RPMI7951 (cell line): ENCODE data around the gene OR6Q1. TPM values are rescaled to one million over a fixed set of nuclear protein-coding genes. Genes with fewer than 3 reads are reported as not detected.
A peak's percentile ranks its signal among the peaks of the same experiment; 100 is the strongest.

Source experiments
- DNase-seq: peaks from one replicate; pipeline ENCODE4 v3.0.0-alpha.2; 2012; ENCODE audit warnings: low read depth
- total RNA-seq: library from RNA; depleted of rRNA; stranded (reverse); fragments of >200 nt; shearing (Covaris generic); gene quantifications from 2 replicates; pipeline ENCODE4 v1.2.3, GENCODE V29; 2014; rRNA removed

OR6Q1 gene
- total RNA-seq, 1 experiment from 2014 or later, result not detected

DNA sequence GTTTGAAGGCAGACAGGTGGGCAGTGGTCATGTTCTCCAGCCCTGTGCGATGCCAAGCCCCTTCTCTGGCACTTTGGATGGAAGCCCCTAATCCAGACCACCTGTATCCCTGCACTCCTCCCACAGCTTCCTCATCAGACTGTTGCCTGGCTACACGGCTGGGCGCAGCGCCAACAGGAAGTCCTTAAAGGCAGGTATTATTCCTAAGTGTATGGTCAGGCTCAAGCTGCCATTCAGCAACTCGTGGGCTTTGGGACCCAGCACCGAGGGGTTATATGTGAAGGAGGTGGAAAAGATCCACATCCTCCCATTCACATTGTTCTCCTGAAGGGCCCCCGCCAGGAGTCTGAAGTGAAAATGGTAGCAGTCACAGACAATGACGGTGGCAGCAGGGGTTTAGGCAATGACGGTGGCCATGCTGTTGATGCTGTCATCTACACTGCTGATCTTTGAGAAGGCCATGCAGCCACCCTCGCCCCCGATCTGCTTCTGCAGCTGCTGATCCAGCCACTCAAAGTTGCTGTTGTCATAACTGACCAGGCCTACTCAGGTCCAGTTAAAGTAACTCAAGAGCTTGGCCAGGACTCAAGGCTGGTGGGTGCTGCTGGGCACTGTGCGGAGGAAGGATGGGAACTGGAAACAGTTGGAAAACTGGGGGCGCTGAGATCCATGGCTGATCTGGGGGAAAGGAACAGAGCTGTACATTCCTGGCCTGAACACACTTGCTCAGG, 27.7 kb downstream of the OR6Q1 start:
- DNase-seq, result no peak

DNA sequence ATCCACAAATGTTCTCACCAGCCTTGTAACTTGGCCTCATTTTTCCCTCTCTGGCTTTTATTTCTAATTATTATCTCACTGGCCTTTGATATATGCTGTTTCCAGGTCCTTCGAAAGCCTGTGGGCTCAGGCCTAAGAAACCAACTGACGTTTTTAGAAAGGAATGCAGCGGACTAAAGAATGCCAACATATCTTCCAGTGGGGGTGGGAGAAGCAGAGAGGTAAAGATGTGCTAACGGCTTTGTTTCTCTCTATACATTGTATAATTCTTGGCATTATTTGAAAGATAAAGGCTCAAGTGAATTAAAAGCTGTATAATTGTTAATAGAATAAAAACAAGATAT, 28.2 kb downstream of the OR6Q1 start:
- peak; percentile 85 for DNase-seq

DNA sequence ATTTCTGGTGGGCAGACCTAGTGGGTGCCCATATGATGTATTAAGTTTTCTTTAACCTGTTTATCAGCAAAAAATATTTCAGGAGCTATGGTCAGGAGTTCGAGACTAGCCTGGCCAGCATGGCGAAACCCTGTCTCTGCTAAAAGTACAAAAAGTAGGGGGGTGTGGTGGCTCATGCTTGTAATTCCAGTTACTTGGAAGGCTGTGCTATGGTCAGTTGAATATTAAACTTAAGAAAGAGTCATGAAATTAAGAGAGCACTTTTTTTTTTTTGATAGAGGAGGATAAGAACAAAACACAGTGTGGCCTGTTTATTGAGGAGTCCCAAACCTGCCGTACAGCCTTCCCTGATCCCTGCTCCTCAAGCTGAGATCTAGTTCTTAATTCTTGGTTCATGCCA, 29.8 kb downstream of the OR6Q1 start:
- no peak for DNase-seq

DNA sequence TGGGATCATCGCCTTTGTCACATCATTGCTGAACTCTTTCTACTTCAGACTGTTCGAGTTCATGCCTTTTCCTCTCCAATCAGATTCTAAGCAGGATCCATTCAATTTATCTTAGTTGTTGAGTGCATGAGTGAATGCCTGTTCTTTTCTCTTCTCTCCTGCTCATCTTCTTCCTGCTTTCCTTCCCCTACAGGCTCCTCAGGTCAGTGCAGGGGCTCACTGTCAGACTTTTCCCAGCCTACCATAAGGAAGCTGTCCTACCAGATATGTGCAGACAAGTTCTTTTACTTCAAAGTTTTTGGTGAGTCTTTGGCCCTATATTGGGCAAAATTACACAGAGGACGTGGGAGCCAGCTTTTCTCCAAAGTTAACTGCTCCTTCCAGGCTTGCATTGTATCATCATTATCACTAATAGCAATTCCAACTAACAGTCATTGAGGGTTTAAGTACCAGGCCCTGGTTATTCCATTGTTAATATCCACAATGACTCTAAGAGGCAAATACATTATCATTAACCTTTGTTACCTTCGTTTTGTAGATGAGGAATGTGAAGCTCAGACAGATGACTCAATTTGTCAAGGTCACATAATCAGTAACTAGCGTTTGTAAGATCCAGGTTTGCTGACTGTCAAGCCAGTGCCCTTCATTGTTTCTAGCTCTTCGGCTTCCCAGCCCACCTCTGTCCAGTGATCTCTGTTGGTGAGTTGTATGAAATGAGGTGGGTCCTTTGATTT, 30.4 kb downstream of the OR6Q1 start:
- no peak for DNase-seq

DNA sequence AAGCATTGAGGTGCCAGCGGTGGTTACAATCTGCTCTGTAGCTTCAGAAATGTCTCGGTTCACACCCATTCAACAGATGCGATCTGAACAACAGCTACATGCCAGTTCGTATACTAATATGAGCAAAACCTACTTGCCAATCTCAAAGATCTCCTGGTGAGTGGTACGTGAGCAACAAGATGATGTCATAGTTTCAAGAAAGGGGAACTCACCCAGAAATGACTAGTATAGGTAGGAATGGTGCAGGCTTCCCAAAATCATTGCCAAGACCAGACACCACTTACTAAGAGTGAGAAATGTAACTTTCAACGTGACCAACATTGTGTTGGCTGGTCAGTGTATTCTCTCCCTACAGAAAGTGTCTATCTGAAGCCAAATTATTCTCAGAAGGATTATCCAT, 31.1 kb downstream of the OR6Q1 start:
- peak; percentile 73 for DNase-seq

DNA sequence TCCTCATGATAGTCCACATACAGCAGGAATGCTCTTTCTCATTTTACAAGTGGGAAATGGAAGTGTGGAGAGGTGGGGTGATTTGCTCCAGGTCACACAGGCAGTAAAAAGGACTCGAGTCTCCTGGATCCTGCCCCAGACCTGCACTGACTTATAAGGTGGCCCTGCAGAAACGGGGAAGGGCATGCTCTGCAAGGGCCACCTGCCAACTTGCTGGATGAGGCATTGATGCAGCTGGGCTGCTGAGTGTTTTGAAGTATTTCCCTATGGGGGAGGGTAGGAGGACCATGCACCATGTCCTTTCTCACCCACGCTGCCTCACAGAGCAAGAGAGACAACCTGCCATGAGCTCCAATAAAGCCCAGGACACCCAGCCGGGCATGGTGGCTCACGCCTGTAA, 36.9 kb downstream of the OR6Q1 start:
- no peak for DNase-seq

DNA sequence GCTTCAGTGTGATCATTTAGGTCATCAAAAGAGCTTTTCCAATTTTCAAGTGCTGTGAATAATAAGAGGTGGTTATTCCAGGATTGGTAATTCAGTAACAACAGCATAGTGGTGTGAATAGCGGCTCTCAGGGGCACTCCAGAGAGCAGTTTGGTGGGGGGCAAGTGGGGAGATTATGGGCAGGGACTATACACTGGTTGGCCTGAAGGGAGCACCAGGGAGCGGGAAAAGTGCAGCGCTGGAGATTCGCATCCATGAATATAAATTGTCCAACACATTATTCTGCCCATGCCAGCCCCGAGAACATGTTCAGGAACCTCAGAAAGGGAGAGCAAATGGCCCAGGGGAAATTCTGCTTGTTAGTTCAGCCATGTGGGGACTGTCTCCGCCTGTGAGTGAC, 37.9 kb downstream of the OR6Q1 start:
- DNase-seq, result no peak

DNA sequence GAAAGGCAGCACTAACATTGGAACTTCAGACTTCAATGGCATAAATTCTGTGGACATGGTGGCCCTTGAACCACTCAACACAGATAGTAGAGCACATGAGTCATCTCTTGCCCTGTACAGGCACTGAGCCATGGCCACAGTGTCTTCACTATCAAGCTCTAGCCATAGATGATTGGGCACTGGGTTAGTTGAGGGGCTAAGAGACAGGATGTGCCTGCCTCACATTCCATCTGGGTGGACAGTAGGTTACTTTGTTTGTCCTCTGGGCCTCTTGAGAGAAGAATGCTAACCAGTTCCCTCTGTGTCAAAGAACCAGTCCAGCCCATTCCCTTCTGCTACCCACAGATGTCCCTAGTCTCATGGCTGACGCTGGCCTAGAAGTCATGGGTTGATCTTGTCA, 39.8 kb downstream of the OR6Q1 start:
- no peak for DNase-seq

DNA sequence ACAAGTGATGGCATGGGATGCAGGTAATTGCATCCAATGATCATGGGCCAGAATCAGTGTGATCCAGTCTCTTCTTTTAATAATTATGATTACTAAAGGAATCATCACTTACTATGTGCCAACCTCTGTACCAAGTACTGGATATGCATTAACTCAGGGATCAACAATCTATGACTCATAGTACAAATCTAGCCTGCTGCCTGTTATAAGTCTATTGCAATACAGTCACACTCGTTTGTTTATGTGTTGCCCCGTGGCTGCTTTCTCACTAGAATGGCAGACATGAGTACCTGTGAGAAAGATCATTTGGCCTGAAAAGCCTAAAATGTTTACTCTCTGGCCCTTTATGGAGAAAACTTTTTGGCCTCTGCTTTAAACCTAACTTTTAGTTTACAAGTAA, 45.0 kb downstream of the OR6Q1 start:
- DNase-seq, result no peak

Other genes with a start within 250 kb of the OR6Q1 start
- not detected in 2 replicates for gene OR9Q1, start 7.1 kb upstream of the OR6Q1 start, total RNA-seq
- gene OR9I1, start 94.6 kb downstream of the OR6Q1 start, total RNA-seq, result not detected in 2 replicates
- not detected in 2 replicates for gene OR9Q2, start 158.1 kb downstream of the OR6Q1 start, total RNA-seq
- gene OR1S2, start 173.2 kb downstream of the OR6Q1 start, total RNA-seq, result not detected in 2 replicates
- not detected in 2 replicates for gene OR1S1, start 181.8 kb downstream of the OR6Q1 start, total RNA-seq
- not detected in 2 replicates for gene OR10Q1, start 198.0 kb downstream of the OR6Q1 start, total RNA-seq
- gene OR10W1, start 237.3 kb downstream of the OR6Q1 start, total RNA-seq, result not detected in 2 replicates